Measurements from ENCODE around the gene ZCCHC7. TPM values are rescaled to one million over a fixed set of nuclear protein-coding genes. Genes with fewer than 3 reads are reported as not detected.
A peak's percentile ranks its signal among the peaks of the same experiment; 100 is the strongest.

ZCCHC7 gene
- total and polyA plus RNA-seq, 10 of the 15 experiments (the other 5 are each of a cell fraction or from before 2014, with no cell fraction given) = 42.9 to 178 (median 53.3) TPM

DNA sequence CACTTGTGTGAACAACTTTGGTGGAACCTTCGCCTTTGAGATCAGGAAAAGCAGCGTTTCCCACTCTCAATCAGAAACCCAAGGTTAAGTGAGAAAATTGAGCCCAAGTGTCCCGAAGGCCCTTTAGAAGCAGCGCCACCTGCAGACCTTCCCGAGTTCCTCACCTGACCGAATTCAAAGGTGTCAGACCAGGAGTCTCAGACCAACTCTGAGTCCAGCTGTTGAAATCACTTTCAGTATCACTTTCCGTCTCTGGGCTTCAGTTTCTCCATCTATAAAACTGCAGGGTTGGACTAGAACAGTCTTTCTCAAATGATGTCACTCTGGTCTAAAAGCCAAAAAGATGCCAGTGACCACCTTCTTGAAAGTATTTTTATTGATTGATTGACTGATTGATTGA is 270.4 kb downstream of the ZCCHC7 start (continued):
- TF ChIP-seq USF2 (IDR thresholded peaks at IDR 0.05; ENCODE audit: borderline replicate concordance, low read depth, low read length) (no peak), YY1 (IDR thresholded peaks at IDR 0.05; ENCODE audit: low read depth, low read length) (peak; percentile 71; the same call in 1 of the 2 replicates), E2F8 (IDR thresholded peaks at IDR 0.05; ENCODE audit: low read depth, partially characterized antibody) (no peak), TARDBP (IDR thresholded peaks at IDR 0.05; ENCODE audit: borderline replicate concordance) (peak; percentile 69; the same call in 1 of the 2 replicates), NRF1 (conservative IDR thresholded peaks at IDR 0.05; ENCODE audit: low read depth, low read length) (no peak), RB1 (IDR thresholded peaks at IDR 0.05; ENCODE audit: borderline replicate concordance) (no peak), CREM (IDR thresholded peaks at IDR 0.05; ENCODE audit: low read depth) (peak; percentile 62), PML (IDR thresholded peaks at IDR 0.05; ENCODE audit: low read length) (no peak), HCFC1 (IDR thresholded peaks at IDR 0.05; ENCODE audit: low read length) (no peak), YBX1 (IDR thresholded peaks at IDR 0.05) (no peak), CEBPB (IDR thresholded peaks at IDR 0.05; ENCODE audit: borderline replicate concordance in 1 of 2, low read depth in 2 of 2, low read length in 2 of 2) (no peak), RAD21 (IDR thresholded peaks at IDR 0.05; ENCODE audit: insufficient read depth, low read depth, low read length) (peak; percentile 83), JUNB (IDR thresholded peaks at IDR 0.05) (0 out of 2 replicates have a peak, but pooled peaks have one; percentile 6), MTA2 (IDR thresholded peaks at IDR 0.05; ENCODE audit: low read depth) (no peak; the same call in 1 of the 2 replicates), EGR1 (IDR thresholded peaks at IDR 0.05; ENCODE audit: borderline replicate concordance in 1 of 2, low read depth in 2 of 2, low read length in 2 of 2) (no peak), MEF2A (IDR thresholded peaks at IDR 0.05; ENCODE audit: insufficient read depth, low read depth, low read length) (0 out of 2 replicates have a peak, but pooled peaks have one; percentile 44), TAF1 (IDR thresholded peaks at IDR 0.05; ENCODE audit: borderline replicate concordance, low read depth, low read length) (no peak)
- TF ChIP-seq, protein P1, sequence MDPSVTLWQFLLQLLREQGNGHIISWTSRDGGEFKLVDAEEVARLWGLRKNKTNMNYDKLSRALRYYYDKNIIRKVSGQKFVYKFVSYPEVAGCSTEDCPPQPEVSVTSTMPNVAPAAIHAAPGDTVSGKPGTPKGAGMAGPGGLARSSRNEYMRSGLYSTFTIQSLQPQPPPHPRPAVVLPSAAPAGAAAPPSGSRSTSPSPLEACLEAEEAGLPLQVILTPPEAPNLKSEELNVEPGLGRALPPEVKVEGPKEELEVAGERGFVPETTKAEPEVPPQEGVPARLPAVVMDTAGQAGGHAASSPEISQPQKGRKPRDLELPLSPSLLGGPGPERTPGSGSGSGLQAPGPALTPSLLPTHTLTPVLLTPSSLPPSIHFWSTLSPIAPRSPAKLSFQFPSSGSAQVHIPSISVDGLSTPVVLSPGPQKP (IDR thresholded peaks at IDR 0.05; ENCODE audit: low read depth, low read length) = no peak
- TF ChIP-seq, protein P2, sequence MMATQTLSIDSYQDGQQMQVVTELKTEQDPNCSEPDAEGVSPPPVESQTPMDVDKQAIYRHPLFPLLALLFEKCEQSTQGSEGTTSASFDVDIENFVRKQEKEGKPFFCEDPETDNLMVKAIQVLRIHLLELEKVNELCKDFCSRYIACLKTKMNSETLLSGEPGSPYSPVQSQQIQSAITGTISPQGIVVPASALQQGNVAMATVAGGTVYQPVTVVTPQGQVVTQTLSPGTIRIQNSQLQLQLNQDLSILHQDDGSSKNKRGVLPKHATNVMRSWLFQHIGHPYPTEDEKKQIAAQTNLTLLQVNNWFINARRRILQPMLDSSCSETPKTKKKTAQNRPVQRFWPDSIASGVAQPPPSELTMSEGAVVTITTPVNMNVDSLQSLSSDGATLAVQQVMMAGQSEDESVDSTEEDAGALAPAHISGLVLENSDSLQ (IDR thresholded peaks at IDR 0.05) = peak; percentile 75
- TF ChIP-seq, protein P3, sequence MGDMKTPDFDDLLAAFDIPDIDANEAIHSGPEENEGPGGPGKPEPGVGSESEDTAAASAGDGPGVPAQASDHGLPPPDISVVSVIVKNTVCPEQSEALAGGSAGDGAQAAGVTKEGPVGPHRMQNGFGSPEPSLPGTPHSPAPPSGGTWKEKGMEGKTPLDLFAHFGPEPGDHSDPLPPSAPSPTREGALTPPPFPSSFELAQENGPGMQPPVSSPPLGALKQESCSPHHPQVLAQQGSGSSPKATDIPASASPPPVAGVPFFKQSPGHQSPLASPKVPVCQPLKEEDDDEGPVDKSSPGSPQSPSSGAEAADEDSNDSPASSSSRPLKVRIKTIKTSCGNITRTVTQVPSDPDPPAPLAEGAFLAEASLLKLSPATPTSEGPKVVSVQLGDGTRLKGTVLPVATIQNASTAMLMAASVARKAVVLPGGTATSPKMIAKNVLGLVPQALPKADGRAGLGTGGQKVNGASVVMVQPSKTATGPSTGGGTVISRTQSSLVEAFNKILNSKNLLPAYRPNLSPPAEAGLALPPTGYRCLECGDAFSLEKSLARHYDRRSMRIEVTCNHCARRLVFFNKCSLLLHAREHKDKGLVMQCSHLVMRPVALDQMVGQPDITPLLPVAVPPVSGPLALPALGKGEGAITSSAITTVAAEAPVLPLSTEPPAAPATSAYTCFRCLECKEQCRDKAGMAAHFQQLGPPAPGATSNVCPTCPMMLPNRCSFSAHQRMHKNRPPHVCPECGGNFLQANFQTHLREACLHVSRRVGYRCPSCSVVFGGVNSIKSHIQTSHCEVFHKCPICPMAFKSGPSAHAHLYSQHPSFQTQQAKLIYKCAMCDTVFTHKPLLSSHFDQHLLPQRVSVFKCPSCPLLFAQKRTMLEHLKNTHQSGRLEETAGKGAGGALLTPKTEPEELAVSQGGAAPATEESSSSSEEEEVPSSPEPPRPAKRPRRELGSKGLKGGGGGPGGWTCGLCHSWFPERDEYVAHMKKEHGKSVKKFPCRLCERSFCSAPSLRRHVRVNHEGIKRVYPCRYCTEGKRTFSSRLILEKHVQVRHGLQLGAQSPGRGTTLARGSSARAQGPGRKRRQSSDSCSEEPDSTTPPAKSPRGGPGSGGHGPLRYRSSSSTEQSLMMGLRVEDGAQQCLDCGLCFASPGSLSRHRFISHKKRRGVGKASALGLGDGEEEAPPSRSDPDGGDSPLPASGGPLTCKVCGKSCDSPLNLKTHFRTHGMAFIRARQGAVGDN (IDR thresholded peaks at IDR 0.05) = peak; percentile 68

Data from GM12878 (cell line).